ENCODE data around the gene RXRB. TPM values are rescaled to one million over a fixed set of nuclear protein-coding genes. Genes with fewer than 3 reads are reported as not detected.

RXRB gene
- total RNA-seq, 1 donor from 2014 or later: 61.9 TPM

DNA sequence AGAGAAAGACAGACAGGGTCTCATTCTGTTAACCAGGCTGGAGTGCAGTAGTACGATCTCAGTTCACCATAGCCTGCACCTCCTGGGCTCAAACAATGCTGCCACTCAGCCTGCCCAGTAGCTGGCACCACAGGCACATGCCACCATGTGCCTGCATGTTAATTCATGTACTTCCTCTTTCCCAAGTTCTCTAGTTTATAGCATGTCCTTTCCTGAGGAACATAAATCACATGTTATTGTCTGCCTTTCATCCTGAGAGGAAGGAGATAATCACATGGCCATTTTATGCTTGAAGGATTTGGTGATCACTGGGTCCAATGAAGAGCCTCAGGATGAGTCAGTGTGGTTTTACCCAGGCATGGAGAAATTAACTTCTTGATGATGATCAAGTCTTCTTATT, 56.1 kb downstream of the RXRB start:
- no peak overlapping the region for H3K27ac Mint-ChIP-seq
- no peak overlapping the region for H3K4me3 Mint-ChIP-seq
- H3K9me3 Mint-ChIP-seq: no peaks in the 10 kb centered on the region
- no peaks in the 10 kb centered on the region for H3K4me1 Mint-ChIP-seq (ENCODE audit: unreplicated experiment)
- H3K27me3 Mint-ChIP-seq: peaks cover 45% of the 10 kb centered on the region
- DNase-seq (ENCODE audit: extremely low spot score, unreplicated experiment): no peak
- H3K36me3 Mint-ChIP-seq: no peaks in the 10 kb centered on the region
- TF ChIP-seq, protein P1, sequence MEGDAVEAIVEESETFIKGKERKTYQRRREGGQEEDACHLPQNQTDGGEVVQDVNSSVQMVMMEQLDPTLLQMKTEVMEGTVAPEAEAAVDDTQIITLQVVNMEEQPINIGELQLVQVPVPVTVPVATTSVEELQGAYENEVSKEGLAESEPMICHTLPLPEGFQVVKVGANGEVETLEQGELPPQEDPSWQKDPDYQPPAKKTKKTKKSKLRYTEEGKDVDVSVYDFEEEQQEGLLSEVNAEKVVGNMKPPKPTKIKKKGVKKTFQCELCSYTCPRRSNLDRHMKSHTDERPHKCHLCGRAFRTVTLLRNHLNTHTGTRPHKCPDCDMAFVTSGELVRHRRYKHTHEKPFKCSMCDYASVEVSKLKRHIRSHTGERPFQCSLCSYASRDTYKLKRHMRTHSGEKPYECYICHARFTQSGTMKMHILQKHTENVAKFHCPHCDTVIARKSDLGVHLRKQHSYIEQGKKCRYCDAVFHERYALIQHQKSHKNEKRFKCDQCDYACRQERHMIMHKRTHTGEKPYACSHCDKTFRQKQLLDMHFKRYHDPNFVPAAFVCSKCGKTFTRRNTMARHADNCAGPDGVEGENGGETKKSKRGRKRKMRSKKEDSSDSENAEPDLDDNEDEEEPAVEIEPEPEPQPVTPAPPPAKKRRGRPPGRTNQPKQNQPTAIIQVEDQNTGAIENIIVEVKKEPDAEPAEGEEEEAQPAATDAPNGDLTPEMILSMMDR (conservative IDR thresholded peaks at IDR 0.05): no peak

Small RNA genes within 50 kb of the gene (microRNA-seq; reads per million reads assigned to microRNA genes)
- 2.2 reads per million for gene MIR219A1

Other genes starting within 250 kb of the RXRB start
- 1.5 and 2.0 TPM in 2 replicates for gene HLA-DMA, start 247.6 kb downstream of the RXRB start, total RNA-seq (ENCODE audit: low replicate concordance)
- 212 and 241 TPM in 2 replicates for gene BRD2, start 232.1 kb downstream of the RXRB start, total RNA-seq (ENCODE audit: low replicate concordance)
- 0.52 and 2.5 TPM in 2 replicates for gene HLA-DOA, start 191.1 kb downstream of the RXRB start, total RNA-seq (ENCODE audit: low replicate concordance)
- 1.3 and 2.6 TPM in 2 replicates for gene HLA-DPA1, start 127.0 kb downstream of the RXRB start, total RNA-seq (ENCODE audit: low replicate concordance)
- gene HLA-DPB1, start 124.7 kb downstream of the RXRB start, total RNA-seq (ENCODE audit: low replicate concordance): 10.9 and 27.3 TPM in 2 replicates
- gene COL11A2, start 8.2 kb downstream of the RXRB start, total RNA-seq (ENCODE audit: low replicate concordance): 1.3 and 11.9 TPM in 2 replicates
- gene SLC39A7, start 202 bp upstream of the RXRB start, total RNA-seq (ENCODE audit: low replicate concordance): 147 and 202 TPM in 2 replicates
- gene HSD17B8, start 4.0 kb upstream of the RXRB start, total RNA-seq (ENCODE audit: low replicate concordance): 13.9 and 15.7 TPM in 2 replicates
- gene RING1, start 7.8 kb upstream of the RXRB start, total RNA-seq (ENCODE audit: low replicate concordance): 44.5 and 60.4 TPM in 2 replicates
- gene VPS52, start 71.2 kb upstream of the RXRB start, total RNA-seq (ENCODE audit: low replicate concordance): 54.7 and 62.4 TPM in 2 replicates
- 3,043 and 3,480 TPM in 2 replicates for gene RPS18, start 71.4 kb upstream of the RXRB start, total RNA-seq (ENCODE audit: low replicate concordance)
- 10.1 and 22.2 TPM in 2 replicates for gene B3GALT4, start 76.5 kb upstream of the RXRB start, total RNA-seq (ENCODE audit: low replicate concordance)
- gene WDR46, start 88.6 kb upstream of the RXRB start, total RNA-seq (ENCODE audit: low replicate concordance): 53.1 and 67.4 TPM in 2 replicates
- 52.9 and 54.5 TPM in 2 replicates for gene PFDN6, start 88.9 kb upstream of the RXRB start, total RNA-seq (ENCODE audit: low replicate concordance)
- gene RGL2, start 98.3 kb upstream of the RXRB start, total RNA-seq (ENCODE audit: low replicate concordance): 128 and 176 TPM in 2 replicates
- 71.4 and 93.5 TPM in 2 replicates for gene TAPBP, start 113.4 kb upstream of the RXRB start, total RNA-seq (ENCODE audit: low replicate concordance)
- 21.1 and 22.2 TPM in 2 replicates for gene ZBTB22, start 117.1 kb upstream of the RXRB start, total RNA-seq (ENCODE audit: low replicate concordance)
- 43.6 and 47.0 TPM in 2 replicates for gene DAXX, start 122.3 kb upstream of the RXRB start, total RNA-seq (ENCODE audit: low replicate concordance)
- 28.0 and 67.7 TPM in 2 replicates for gene KIFC1, start 191.2 kb upstream of the RXRB start, total RNA-seq (ENCODE audit: low replicate concordance)
- 23.8 and 49.6 TPM in 2 replicates for gene PHF1, start 210.3 kb upstream of the RXRB start, total RNA-seq (ENCODE audit: low replicate concordance)
- 212 and 278 TPM in 2 replicates for gene CUTA, start 217.4 kb upstream of the RXRB start, total RNA-seq (ENCODE audit: low replicate concordance)
- 18.4 and 74.1 TPM in 2 replicates for gene SYNGAP1, start 219.4 kb upstream of the RXRB start, total RNA-seq (ENCODE audit: low replicate concordance)